CD14-positive monocyte (primary cell): ENCODE measurements around the gene ACACB. TPM values are rescaled to one million over a fixed set of nuclear protein-coding genes. Genes with fewer than 3 reads are reported as not detected.
A peak's percentile ranks its signal among the peaks of the same experiment; 100 is the strongest.

ENCODE experiments used
- DNase-seq, 3 donors: peaks; one replicate each; pipeline ENCODE4 v3.0.0-alpha.2; 2011 to 2022
- H2AFZ ChIP-seq: 2 replicates; pipeline ENCODE4 v1.6.0; 2012; ENCODE audit warnings: mild to moderate bottlenecking, low read depth, low read length, inconsistent platforms; ENCODE audit not compliant: insufficient read depth, poor library complexity, severe bottlenecking
- H3K27ac ChIP-seq, 2 donors: 1 replicate in 1 of 2; 2 replicates in 1 of 2; pipeline ENCODE4 v1.5.1; 2012 to 2013; ENCODE audit warnings: low read length in 2 of 2, control low read depth in 1 of 2, inconsistent platforms in 1 of 2, low read depth in 1 of 2, mild to moderate bottlenecking in 1 of 2
- H3K27me3 ChIP-seq, 2 donors: one replicate each; pipeline versions ENCODE4 v1.6.0 to v1.6.1; 2011 to 2013; ENCODE audit warnings: low read length in 2 of 2; ENCODE audit not compliant: control insufficient read depth in 2 of 2, insufficient read depth in 2 of 2
- H3K36me3 ChIP-seq, 2 donors: replicated peaks in 1 of 2; 1 replicate in 1 of 2; 2 replicates in 1 of 2; pipeline versions ENCODE4 v1.5.1 to v1.6.1; 2012 to 2013; ENCODE audit warnings: low read length in 2 of 2, control low read depth in 1 of 2, inconsistent platforms in 1 of 2, mild to moderate bottlenecking in 1 of 2; ENCODE audit not compliant: insufficient read depth in 2 of 2, control insufficient read depth in 1 of 2
- H3K4me1 ChIP-seq, 2 donors: 1 replicate in 1 of 2; 2 replicates in 1 of 2; pipeline versions ENCODE4 v1.5.1 to v1.6.1; 2012 to 2013; ENCODE audit warnings: low read length in 2 of 2, control low read depth in 1 of 2, inconsistent platforms in 1 of 2, mild to moderate bottlenecking in 1 of 2, moderate library complexity in 1 of 2; ENCODE audit not compliant: insufficient read depth in 2 of 2, control insufficient read depth in 1 of 2
- H3K4me2 ChIP-seq: replicated peaks from 2 replicates; pipeline ENCODE3; 2012; ENCODE audit warnings: low read length, moderate library complexity, mild to moderate bottlenecking; ENCODE audit not compliant: poor library complexity, severe bottlenecking; ENCODE audit errors: extremely low read depth
- H3K4me3 ChIP-seq, 3 experiments: fragments of 200-600 bp in 1 of 3; sonication (generic) in 1 of 3; replicated peaks in 1 of 3; 1 replicate in 2 of 3; 2 replicates in 1 of 3; pipeline ENCODE4 v1.5.1; 2011 to 2013; ENCODE audit warnings: low read length in 3 of 3, mild to moderate bottlenecking in 3 of 3, control low read depth in 2 of 3, low read depth in 2 of 3, inconsistent platforms in 1 of 3, moderate library complexity in 1 of 3
- H3K79me2 ChIP-seq: 2 replicates; pipeline ENCODE4 v1.6.0; 2012; ENCODE audit warnings: mild to moderate bottlenecking, control low read depth, inconsistent platforms, low read length, moderate library complexity; ENCODE audit not compliant: insufficient read depth
- H3K9ac ChIP-seq: 2 replicates; pipeline ENCODE4 v1.6.0; 2017; ENCODE audit warnings: low read length, mild to moderate bottlenecking; ENCODE audit not compliant: insufficient read depth, poor library complexity, severe bottlenecking
- H3K9me3 ChIP-seq, 2 donors: replicated peaks in 1 of 2; 1 replicate in 1 of 2; 2 replicates in 1 of 2; pipeline versions ENCODE4 v1.5.1 to v1.6.1; 2012 to 2013; ENCODE audit warnings: low read length in 2 of 2, control low read depth in 1 of 2; ENCODE audit not compliant: control insufficient read depth in 1 of 2, insufficient read depth in 1 of 2
- H4K20me1 ChIP-seq: 2 replicates; pipeline ENCODE4 v1.6.0; 2012; ENCODE audit warnings: mild to moderate bottlenecking, low read length, control low read depth, moderate library complexity; ENCODE audit not compliant: insufficient read depth
- H3K27ac Mint-ChIP-seq, 7 donors: one replicate each; pipeline ENCODE4 v1.8.0; 2020; ENCODE audit warnings: mild to moderate bottlenecking in 7 of 7, mixed read lengths in 7 of 7, moderate library complexity in 6 of 7, inconsistent platforms in 2 of 7
- H3K27me3 Mint-ChIP-seq, 3 donors: one replicate each; pipeline ENCODE4 v1.8.0; 2021 to 2022; ENCODE audit warnings: low read depth in 3 of 3, mild to moderate bottlenecking in 3 of 3, mixed read lengths in 3 of 3, moderate library complexity in 3 of 3, inconsistent platforms in 1 of 3
- H3K36me3 Mint-ChIP-seq, 2 donors: one replicate each; pipeline ENCODE4 v1.8.0; 2020; ENCODE audit warnings: mixed read lengths in 2 of 2, inconsistent platforms in 1 of 2, mild to moderate bottlenecking in 1 of 2
- H3K4me1 Mint-ChIP-seq: one replicate; pipeline ENCODE4 v1.8.0; 2020; ENCODE audit warnings: mild to moderate bottlenecking, mixed read lengths
- H3K4me3 Mint-ChIP-seq, 2 donors: one replicate each; pipeline ENCODE4 v1.8.0; 2020; ENCODE audit warnings: mild to moderate bottlenecking in 2 of 2, mixed read lengths in 2 of 2, moderate library complexity in 1 of 2
- H3K9me3 Mint-ChIP-seq, 7 donors: one replicate each; pipeline ENCODE4 v1.8.0; 2020 to 2022; ENCODE audit warnings: mixed read lengths in 7 of 7, mild to moderate bottlenecking in 6 of 7, moderate library complexity in 6 of 7, inconsistent platforms in 2 of 7
- CTCF ChIP-seq: fragments of 200-600 bp; IDR thresholded peaks from one replicate; pipeline ENCODE4 v1.8.0; 2022; ENCODE audit warnings: antibody characterized with exemption, mild to moderate bottlenecking
- WGBS: methylation state at CpG from one replicate; pipeline ENCODE4 v1.1.5; 2013; ENCODE audit warnings: missing lambda C conversion rate; ENCODE audit not compliant: insufficient coverage; 5-methylcytosine and 5-hydroxymethylcytosine counted together
- intact Hi-C, 2 donors: fragments of 100-400 bp; cut with micrococcal nuclease; formaldehyde crosslinking; loops; one replicate each; pipeline versions ENCODE4 v1.15.0 to v1.15.1; 2023
- polyA plus RNA-seq, 3 donors: library from polyadenylated mRNA; depleted of rRNA in 1 of 3; unstranded in 2 of 3; stranded (reverse) in 1 of 3; fragments of 300-500 nt in 2 of 3; fragments of >200 nt in 1 of 3; fragmentation: Illumina TruSeq in 2 of 3; gene quantifications; 1 replicate in 2 of 3; 2 replicates in 1 of 3; pipeline ENCODE4 v1.2.3, GENCODE V29; 2012 to 2021

ACACB gene
- polyA plus RNA-seq, 3 donors: 0.14 to 5.0 (median 1.9) TPM

- H3K79me2 ChIP-seq: no peaks in the 10 kb centered on the region
- H3K36me3 Mint-ChIP-seq: peaks cover 3 to 18% of the 10 kb centered on the region in 2 donors
- TF ChIP-seq CTCF: peak; percentile 54
Measured at GRCh38 chr12:109264095-109264942, 147.9 kb downstream of the ACACB start.

GRCh38 chr12:109264943-109265650, 148.7 kb downstream of the ACACB start:
- no peak overlapping the region for H3K27ac ChIP-seq
- intact Hi-C loops: no loop called here
- Mint-ChIP-seq H3K27me3 (peaks cover 0 to 3% (median 2%) of the 10 kb centered on the region in 3 donors), H3K4me3 (no peak overlapping the region), H3K4me1 (no peaks in the 10 kb centered on the region), H3K36me3 (peaks cover 3 to 18% of the 10 kb centered on the region in 2 donors), H3K27ac (peak overlapping the region in 1 of 7 donors; percentile 78), H3K9me3 (peaks cover 0 to 4% (median 2%) of the 10 kb centered on the region in 7 donors)
- no peak overlapping the region for H3K4me2 ChIP-seq
- H3K4me3 ChIP-seq: no peak overlapping the region
- TF ChIP-seq CTCF: no peak
- no peaks in the 10 kb centered on the region for H3K27me3 ChIP-seq
- no peak overlapping the region for H2AFZ ChIP-seq
- H3K9ac ChIP-seq: no peak overlapping the region
- no peaks in the 10 kb centered on the region for H3K79me2 ChIP-seq
- peaks cover 0 to 6% of the 10 kb centered on the region in 2 donors for H3K36me3 ChIP-seq
- DNase-seq: no peak
- H3K4me1 ChIP-seq: no peaks in the 10 kb centered on the region
- no peaks in the 10 kb centered on the region for H3K9me3 ChIP-seq
- over 99% methylated on average over 25 of the region's 27 CpGs for WGBS
- no peaks in the 10 kb centered on the region for H4K20me1 ChIP-seq

More at GRCh38 chr12:109264095-109264942, 147.9 kb downstream of the ACACB start:
- no peak for DNase-seq
- Histone ChIP-seq H3K9me3 (no peaks in the 10 kb centered on the region), H3K4me2 (no peak overlapping the region), H3K4me1 (no peaks in the 10 kb centered on the region), H3K27ac (no peak overlapping the region), H3K36me3 (peaks cover 0 to 6% of the 10 kb centered on the region in 2 donors), H3K9ac (no peak overlapping the region), H4K20me1 (no peaks in the 10 kb centered on the region), H3K4me3 (no peak overlapping the region), H2AFZ (no peak overlapping the region), H3K27me3 (no peaks in the 10 kb centered on the region)
- Mint-ChIP-seq H3K4me3 (no peak overlapping the region), H3K27me3 (peaks cover 0 to 2% (median 0%) of the 10 kb centered on the region in 3 donors), H3K9me3 (peaks cover 0 to 4% (median 0%) of the 10 kb centered on the region in 7 donors), H3K27ac (peak overlapping the region in 1 of 7 donors; percentile 22), H3K4me1 (no peaks in the 10 kb centered on the region)
- intact Hi-C loops: no loop called here
- 87% methylated on average over 20 of the region's 23 CpGs for WGBS
